Skeletal muscle satellite cell (primary cell): ENCODE results near the gene C1QTNF6.

Experiments
- H3K27me3 ChIP-seq: 2 replicates; pipeline ENCODE4 v1.7.0; 2013; ENCODE audit warnings: low read length; ENCODE audit not compliant: control insufficient read depth, insufficient read depth
- H3K36me3 ChIP-seq: 2 replicates; pipeline ENCODE4 v1.7.0; 2013; ENCODE audit warnings: mild to moderate bottlenecking, control low read depth, low read length; ENCODE audit not compliant: insufficient read depth
- H3K4me1 ChIP-seq: 2 replicates; pipeline ENCODE4 v1.7.0; 2013; ENCODE audit warnings: low read length; ENCODE audit not compliant: control insufficient read depth, insufficient read depth
- H3K4me2 ChIP-seq: 2 replicates; pipeline ENCODE4 v1.7.0; 2013; ENCODE audit warnings: mild to moderate bottlenecking, low read length
- H3K4me3 ChIP-seq: 2 replicates; pipeline ENCODE4 v1.7.0; 2013; ENCODE audit warnings: low read length
- H3K9ac ChIP-seq: 2 replicates; pipeline ENCODE4 v1.7.0; 2013; ENCODE audit warnings: mild to moderate bottlenecking, low read depth, low read length, moderate library complexity
- H3K9me3 ChIP-seq: replicated peaks from 2 replicates; pipeline ENCODE4 v1.7.0; 2013; ENCODE audit warnings: mild to moderate bottlenecking, control low read depth, low read length

The C1QTNF6 gene

DNA sequence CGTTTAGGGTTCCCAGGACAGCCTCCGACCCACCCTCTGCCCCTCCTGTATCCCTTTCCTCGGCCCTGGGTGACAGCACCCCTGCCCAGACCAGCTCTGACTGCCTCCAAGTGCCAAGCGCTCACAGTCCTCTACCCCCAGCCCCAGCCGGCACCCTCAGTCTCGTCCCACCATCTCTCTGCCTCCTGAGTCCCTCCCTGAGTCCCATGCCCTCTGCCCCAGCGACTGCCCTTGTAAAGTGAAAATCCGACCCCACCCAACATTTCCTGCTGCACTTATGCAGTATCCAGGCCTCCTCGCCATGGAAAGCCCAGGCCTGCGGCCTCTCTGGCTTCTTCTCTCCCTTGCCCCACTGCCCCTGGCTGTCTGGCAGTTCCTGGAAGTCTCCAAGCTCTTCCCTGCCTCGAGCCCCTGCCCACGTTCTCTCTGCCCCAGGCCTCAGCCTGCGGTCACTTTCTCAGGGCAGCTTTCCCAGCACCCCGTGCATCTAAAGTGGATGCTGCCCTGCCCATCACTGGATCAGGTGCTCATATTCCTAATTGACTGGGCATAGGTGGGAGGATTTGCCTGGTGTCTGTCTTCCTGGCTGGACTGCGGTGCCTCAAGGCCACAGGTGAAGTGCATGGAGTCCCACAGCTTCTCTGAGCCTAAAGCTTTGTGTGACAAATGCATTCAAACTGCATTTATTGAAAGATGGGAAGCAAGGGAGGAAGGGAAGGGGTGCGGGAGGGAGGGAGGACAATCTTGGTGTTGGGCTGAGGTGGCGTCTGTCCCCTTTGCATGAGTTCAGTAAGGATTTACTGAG is 20.7 kb downstream of the C1QTNF6 start:
- H3K4me1 ChIP-seq, result no peaks in the 10 kb centered on the region
- no peak overlapping the region for H3K9ac ChIP-seq
- no peak overlapping the region for H3K4me3 ChIP-seq
- H3K9me3 ChIP-seq, result no peaks in the 10 kb centered on the region
- H3K27me3 ChIP-seq, result peaks cover 57% of the 10 kb centered on the region
- H3K4me2 ChIP-seq, result no peak overlapping the region
- H3K36me3 ChIP-seq, result no peaks in the 10 kb centered on the region

GRCh38 chr22:37166675-37167066 is 21.4 kb downstream of the C1QTNF6 start:
- Histone ChIP-seq H3K9me3 (no peaks in the 10 kb centered on the region), H3K27me3 (peaks cover 54% of the 10 kb centered on the region), H3K36me3 (no peaks in the 10 kb centered on the region), H3K4me2 (peak overlapping the region; percentile 51), H3K9ac (no peak overlapping the region), H3K4me1 (no peaks in the 10 kb centered on the region), H3K4me3 (no peak overlapping the region)

GRCh38 chr22:37165940-37166674 is 21.9 kb downstream of the C1QTNF6 start:
- H3K36me3 ChIP-seq, result no peaks in the 10 kb centered on the region
- no peak overlapping the region for H3K4me2 ChIP-seq
- H3K4me3 ChIP-seq, result no peak overlapping the region
- H3K27me3 ChIP-seq, result peaks cover 57% of the 10 kb centered on the region
- no peaks in the 10 kb centered on the region for H3K4me1 ChIP-seq
- no peaks in the 10 kb centered on the region for H3K9me3 ChIP-seq
- no peak overlapping the region for H3K9ac ChIP-seq

- Histone ChIP-seq H3K36me3 (no peaks in the 10 kb centered on the region), H3K4me3 (no peak overlapping the region), H3K4me2 (no peak overlapping the region), H3K4me1 (no peaks in the 10 kb centered on the region), H3K9me3 (no peaks in the 10 kb centered on the region), H3K9ac (no peak overlapping the region), H3K27me3 (peaks cover 51% of the 10 kb centered on the region)
These were observed 23.0 kb downstream of the C1QTNF6 start for GRCh38 chr22:37165066-37165465.

DNA sequence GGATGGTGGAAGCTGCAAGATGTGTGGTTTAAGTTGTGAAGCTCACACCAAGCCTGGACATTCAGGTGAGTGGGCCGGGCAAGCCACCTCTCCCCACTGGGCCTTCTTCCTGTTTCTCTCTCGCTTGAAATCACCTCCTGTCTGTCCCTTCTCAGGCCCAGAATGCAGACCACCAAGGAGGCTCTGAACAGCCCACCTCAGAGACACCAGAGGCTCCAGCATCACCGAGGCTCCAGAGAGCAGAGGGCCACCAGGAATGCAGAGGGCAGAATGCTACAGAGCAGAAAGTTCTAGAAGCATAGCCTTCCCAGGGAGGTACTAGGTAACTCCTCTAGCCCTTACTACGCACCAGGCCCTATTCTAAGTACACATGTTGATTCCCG is 23.6 kb downstream of the C1QTNF6 start:
- no peaks in the 10 kb centered on the region for H3K9me3 ChIP-seq
- no peaks in the 10 kb centered on the region for H3K36me3 ChIP-seq
- peaks cover 51% of the 10 kb centered on the region for H3K27me3 ChIP-seq
- H3K4me3 ChIP-seq, result no peak overlapping the region
- no peak overlapping the region for H3K4me2 ChIP-seq
- no peak overlapping the region for H3K9ac ChIP-seq
- H3K4me1 ChIP-seq, result no peaks in the 10 kb centered on the region

DNA sequence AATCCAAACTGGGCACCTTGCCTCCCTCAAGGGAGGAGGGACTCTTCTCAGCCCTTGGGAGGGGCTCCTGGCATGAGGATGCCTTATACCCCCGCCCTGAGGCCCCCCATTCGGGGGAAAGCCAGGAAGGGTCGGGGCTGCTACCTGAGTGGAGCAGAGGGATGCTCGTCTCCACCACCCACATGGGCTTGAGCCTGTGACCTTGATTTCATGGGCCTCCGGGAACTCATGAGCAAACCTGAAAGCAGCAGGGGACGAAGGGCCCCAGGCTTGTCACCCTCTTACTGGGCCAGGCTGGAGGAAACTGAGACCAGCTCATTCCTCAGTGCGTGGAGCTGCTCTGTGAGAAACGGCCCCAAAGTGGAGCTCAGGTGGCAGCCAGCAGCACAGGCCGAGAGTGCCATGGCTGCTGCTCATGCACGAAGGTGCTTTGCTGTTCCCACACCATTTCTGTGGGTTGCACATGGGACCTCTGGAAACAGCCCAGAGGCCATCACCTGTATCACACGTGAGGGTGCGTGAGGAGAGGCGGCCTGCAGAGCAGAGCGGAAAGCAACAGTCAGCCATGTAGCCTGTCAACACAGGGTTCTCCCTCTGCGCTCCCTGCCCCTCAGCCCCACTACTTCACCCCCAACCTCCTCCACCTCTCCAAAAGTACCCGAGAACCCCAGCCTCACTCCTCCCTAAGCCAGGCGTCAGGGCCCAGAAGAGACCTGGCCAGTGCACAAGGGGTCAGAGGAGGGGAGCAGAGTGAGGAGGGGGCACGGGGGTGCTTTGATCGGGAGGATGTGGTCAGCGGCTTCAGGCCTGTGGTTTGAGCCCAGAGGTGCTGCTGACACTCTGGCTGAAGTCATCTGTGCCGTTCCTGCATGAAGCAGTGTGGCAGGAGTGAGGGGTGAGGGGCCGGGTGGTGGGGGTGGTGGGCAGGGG is 24.2 kb downstream of the C1QTNF6 start:
- Histone ChIP-seq H3K4me1 (no peaks in the 10 kb centered on the region), H3K27me3 (peaks cover 51% of the 10 kb centered on the region), H3K4me3 (no peak overlapping the region), H3K36me3 (no peaks in the 10 kb centered on the region), H3K9ac (no peak overlapping the region), H3K4me2 (no peak overlapping the region), H3K9me3 (no peaks in the 10 kb centered on the region)

DNA sequence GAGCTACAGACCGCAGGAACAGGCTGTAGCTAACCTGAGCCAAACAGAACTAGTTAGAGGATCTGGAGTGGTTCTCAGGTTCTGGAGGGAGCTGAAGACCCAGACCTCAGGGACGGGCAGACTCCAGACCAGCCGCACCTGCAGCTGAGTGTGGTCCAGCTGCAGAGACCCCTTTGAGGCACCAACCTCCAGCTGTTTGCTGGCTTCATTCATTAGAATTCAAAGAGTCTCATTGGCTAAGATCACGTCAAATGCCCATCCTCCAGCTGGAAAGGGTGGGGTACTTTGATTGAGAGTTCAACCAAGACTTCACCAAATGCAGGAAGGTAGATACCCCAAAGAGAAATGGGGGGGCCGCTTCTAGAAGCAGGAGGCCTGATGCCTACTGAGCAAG is 25.0 kb downstream of the C1QTNF6 start:
- Histone ChIP-seq H3K4me3 (no peak overlapping the region), H3K36me3 (no peaks in the 10 kb centered on the region), H3K4me1 (no peaks in the 10 kb centered on the region), H3K9ac (no peak overlapping the region), H3K4me2 (no peak overlapping the region), H3K9me3 (no peaks in the 10 kb centered on the region), H3K27me3 (peaks cover 49% of the 10 kb centered on the region)

- Histone ChIP-seq H3K4me3 (no peak overlapping the region), H3K9me3 (no peaks in the 10 kb centered on the region), H3K4me1 (no peaks in the 10 kb centered on the region), H3K4me2 (no peak overlapping the region), H3K27me3 (peaks cover 48% of the 10 kb centered on the region), H3K9ac (no peak overlapping the region), H3K36me3 (no peaks in the 10 kb centered on the region)
These were observed 25.6 kb downstream of the C1QTNF6 start for GRCh38 chr22:37162221-37163095.

DNA sequence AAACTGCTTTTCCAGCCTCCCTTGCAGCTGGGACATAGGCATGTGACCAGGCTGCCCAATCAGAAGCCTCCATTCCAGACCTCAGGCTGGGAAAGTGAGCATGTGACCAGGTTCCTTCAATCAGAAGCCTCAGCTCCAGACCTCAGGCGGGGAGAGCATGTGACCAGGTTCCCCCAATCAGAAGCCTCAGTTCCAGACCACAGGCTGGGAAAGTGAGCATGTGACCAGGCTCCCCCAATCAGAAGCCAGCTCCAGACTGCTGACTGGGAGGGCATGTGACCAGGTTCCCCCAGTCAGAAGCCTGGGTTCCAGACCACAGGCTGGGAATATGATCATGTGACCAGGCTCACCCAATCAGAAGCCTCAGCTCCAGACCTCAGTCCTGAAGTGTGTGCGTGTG is 26.6 kb downstream of the C1QTNF6 start:
- H3K9me3 ChIP-seq, result no peaks in the 10 kb centered on the region
- no peak overlapping the region for H3K9ac ChIP-seq
- H3K36me3 ChIP-seq, result no peaks in the 10 kb centered on the region
- peaks cover 48% of the 10 kb centered on the region for H3K27me3 ChIP-seq
- H3K4me1 ChIP-seq, result no peaks in the 10 kb centered on the region
- H3K4me3 ChIP-seq, result no peak overlapping the region
- H3K4me2 ChIP-seq, result no peak overlapping the region

- no peaks in the 10 kb centered on the region for H3K36me3 ChIP-seq
- H3K27me3 ChIP-seq, result peaks cover 52% of the 10 kb centered on the region
- H3K4me3 ChIP-seq, result no peak overlapping the region
- H3K4me2 ChIP-seq, result no peak overlapping the region
- no peaks in the 10 kb centered on the region for H3K9me3 ChIP-seq
- H3K9ac ChIP-seq, result no peak overlapping the region
- H3K4me1 ChIP-seq, result no peaks in the 10 kb centered on the region
These were observed 28.0 kb downstream of the C1QTNF6 start for GRCh38 chr22:37160027-37160426.

- Histone ChIP-seq H3K9ac (no peak overlapping the region), H3K4me1 (no peaks in the 10 kb centered on the region), H3K4me2 (no peak overlapping the region), H3K4me3 (no peak overlapping the region), H3K36me3 (no peaks in the 10 kb centered on the region), H3K9me3 (no peaks in the 10 kb centered on the region), H3K27me3 (peaks cover 55% of the 10 kb centered on the region)
These were observed 29.1 kb downstream of the C1QTNF6 start for GRCh38 chr22:37158963-37159290.
